Activated CD4-positive, alpha-beta T cell treated with anti-CD3 and anti-CD28 coated beads, Interleukin-2, amount 50 U/mL, for 16 hours (primary cell): Measurements from ENCODE around the gene SPAG5.

ENCODE experiments used
- DNase-seq: peaks from one replicate; pipeline ENCODE4 v3.0.0-alpha.2; 2020

Gene SPAG5

GRCh38 chr17:28544402-28545140 lies 54.3 kb downstream of the SPAG5 start:
- DNase-seq = no peak

DNA sequence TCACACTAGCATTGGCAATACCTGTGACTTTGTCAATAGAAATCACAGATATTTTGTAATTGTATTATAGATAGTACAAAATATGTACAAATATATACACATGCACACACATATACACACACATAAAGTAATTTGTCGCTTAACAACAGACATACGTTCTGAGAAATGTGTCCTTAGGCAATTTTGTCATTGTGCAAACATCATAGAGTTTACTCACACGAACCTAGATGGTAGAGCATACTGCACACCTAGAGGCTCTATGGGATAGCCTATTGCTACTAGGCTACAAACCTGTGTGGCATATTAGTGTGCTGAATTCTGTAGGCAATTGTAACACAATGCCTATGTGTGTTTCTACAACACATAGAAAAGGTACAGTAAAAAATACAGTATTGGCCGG lies 57.4 kb downstream of the SPAG5 start:
- DNase-seq = no peak

DNA sequence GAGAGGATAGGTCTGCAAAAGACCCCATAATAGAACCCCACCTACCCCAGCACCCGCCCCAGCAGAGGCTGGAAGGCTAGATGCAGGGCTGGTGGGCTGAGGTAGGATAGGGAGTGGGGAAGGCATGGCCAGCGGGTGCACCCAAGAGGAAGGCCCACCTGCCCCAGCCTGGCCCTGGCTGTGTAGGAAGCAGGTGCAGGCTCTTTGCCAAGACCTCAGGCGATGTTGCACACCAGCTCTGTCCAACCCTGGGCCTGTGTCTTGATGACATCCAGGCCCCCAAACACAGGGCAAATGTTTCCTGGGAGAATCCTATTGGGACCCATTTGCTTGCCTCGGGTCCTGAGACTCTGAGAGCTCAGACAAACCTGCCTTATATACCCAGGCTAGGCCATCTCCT lies 58.6 kb downstream of the SPAG5 start:
- no peak for DNase-seq

GRCh38 chr17:28538296-28538895 lies 60.4 kb downstream of the SPAG5 start:
- DNase-seq = no peak

GRCh38 chr17:28537219-28537610 lies 61.6 kb downstream of the SPAG5 start:
- DNase-seq = no peak

- DNase-seq = no peak
Observed at GRCh38 chr17:28536532-28537218, 62.1 kb downstream of the SPAG5 start.

- no peak for DNase-seq
Observed at GRCh38 chr17:28534740-28535375, 64.0 kb downstream of the SPAG5 start.

GRCh38 chr17:28533091-28533807 lies 65.6 kb downstream of the SPAG5 start:
- no peak for DNase-seq

DNA sequence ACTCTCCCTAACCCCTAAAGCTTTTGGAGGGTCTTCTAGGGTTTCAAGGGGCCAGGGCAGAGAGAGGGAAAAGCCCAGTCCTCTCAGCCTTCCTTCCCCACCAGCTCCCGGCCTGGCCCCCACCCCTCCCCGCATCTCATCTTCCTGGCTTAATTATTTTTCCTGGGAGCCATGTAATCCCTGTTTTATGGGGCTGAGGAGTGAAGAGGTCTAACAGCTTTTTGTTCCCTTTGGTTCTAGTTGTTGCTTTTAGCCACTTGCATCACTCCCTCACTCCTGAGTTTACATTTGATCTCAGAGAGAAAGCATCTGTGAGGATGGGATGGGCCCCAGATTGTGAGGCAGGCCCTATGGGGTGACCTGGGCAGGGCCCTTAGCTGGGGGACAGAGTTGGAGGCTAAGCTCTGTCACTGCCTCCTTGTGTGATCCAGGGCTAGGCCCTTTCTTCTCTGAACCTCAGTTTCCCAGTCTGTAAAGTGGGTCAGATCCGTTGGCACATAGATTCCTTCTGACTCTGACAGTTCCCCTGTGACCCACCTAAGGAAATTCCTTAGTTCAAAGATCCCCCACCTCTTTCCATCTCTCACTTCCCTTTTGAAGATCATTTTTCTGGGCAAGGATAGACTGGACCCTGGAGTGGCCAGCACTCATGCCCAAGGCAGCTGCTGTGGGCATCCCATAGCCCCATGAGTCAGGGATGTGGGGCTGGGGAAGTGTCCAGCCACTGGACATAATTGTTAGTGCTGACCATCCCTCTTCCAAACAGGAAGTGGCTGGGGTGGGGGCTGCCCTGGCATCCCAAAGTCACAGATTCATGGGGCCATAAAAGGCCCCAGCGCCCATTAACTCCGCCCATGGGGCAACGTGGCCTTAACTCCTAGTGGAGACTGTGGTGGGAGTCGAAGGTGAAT lies 66.5 kb downstream of the SPAG5 start:
- no peak for DNase-seq

DNA sequence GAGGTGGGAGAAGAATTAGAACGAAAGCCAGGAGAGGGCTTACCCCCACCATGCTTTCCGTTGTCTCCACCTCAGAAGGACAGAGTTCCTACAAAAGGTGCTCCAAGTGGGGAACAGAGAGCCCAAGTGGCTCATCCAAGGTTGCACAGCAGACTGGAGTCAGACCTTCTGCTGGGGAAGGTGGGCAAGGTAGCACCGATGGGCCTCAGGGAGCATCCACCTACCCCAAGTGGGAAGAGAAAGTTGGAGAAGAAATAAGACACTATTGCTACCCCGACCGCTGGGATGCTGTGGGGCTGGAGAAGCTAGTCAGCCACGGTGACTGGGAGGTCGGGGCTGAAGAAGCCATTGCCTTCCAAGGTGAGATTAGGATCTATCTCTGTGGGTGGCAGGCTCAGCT lies 67.9 kb downstream of the SPAG5 start:
- no peak for DNase-seq

DNA sequence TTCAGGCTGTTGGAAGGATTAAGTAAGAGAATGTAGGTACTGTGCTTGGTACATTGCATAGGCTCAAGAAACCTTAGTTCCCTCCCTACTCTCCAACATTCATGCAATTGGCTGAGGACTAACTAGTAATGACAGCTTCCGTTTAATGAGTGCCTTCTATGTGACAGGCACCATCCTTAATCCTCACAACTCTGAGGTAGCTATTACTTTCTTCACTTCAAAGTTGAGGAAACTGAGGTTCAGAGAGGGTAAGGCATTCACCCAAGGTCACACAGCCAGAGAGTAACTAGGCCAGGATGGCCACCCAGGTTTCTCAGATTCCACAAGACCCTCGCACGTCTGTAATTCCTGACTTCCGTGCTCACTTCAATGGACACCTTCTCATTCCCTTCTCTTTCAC lies 68.6 kb downstream of the SPAG5 start:
- no peak for DNase-seq

GRCh38 chr17:28529013-28529400 lies 69.8 kb downstream of the SPAG5 start:
- DNase-seq = no peak

DNA sequence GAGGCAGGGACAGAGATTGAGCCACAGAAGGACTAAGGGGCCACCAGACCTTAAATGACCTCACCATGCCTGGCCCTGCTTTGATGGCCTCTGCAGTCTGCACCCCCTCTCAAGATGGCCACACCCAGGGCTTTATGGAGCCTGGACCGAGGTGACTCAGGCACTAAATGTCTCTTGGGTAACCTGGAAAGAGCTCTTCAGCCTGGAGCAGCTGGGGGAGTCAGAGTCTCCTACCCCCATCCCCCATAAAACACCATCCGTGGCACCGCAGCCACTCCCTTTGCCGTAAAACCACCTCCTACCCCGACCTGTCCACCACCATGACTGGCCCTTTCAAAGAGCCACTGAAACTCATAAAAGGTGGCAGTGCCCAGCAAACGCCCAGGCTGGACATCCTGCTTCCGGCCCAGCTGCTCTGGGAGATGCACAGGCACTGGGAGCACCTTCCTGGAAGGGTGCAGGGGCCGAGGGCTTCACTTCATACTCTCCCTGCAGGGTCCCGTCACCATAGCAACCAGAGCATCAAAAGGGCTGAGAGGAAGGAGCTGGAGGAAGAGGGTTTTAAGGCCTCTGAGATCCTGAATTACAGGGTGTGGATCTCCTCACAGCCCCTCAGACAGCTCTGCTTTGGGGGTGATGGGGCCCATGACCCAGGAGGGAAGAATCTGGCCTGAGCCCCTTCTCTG lies 70.4 kb downstream of the SPAG5 start:
- no peak for DNase-seq

DNA sequence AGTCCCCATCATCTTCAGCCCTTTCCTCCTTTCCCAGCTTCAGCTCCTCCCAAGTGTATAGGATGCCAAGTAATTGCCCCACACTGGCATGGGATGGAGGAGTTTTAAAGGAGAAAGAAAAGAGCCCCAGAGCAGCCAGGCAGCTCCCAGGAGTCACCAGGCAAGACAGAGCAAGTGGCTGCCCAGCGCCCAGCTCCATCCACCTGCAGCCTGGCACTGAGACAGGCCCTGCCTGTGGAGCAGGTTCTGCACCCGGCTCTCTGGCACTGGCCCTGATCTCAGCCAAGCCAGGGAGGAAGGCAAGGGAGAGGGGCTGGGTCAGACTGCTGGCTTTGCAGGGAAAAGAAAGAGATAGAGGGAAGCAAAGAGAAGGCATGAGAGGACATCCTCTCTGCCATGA lies 71.0 kb downstream of the SPAG5 start:
- no peak for DNase-seq
